Parathyroid adenoma (tissue), 2 donors: ENCODE results near the gene DUSP28.

Source experiments
- H2AFZ ChIP-seq: fragments of 300-600 bp; sonication (generic); one replicate; pipeline ENCODE4 v1.7.0; 2017; ENCODE audit warnings: antibody characterized with exemption, mild to moderate bottlenecking
- H3K27ac ChIP-seq: fragments of 300-600 bp; sonication (generic); one replicate; pipeline ENCODE4 v1.7.0; 2017
- H3K27me3 ChIP-seq: fragments of 300-600 bp; sonication (generic); one replicate; pipeline ENCODE4 v1.7.0; 2017; ENCODE audit warnings: low read length; ENCODE audit not compliant: control insufficient read depth, insufficient read depth
- H3K36me3 ChIP-seq: fragments of 300-600 bp; sonication (generic); one replicate; pipeline ENCODE4 v1.7.0; 2017; ENCODE audit warnings: low read length; ENCODE audit not compliant: control insufficient read depth, insufficient read depth
- H3K4me1 ChIP-seq: fragments of 300-600 bp; sonication (generic); one replicate; pipeline ENCODE4 v1.7.0; 2017; ENCODE audit warnings: control low read depth
- H3K4me2 ChIP-seq: fragments of 300-600 bp; sonication (generic); one replicate; pipeline ENCODE4 v1.7.0; 2017; ENCODE audit warnings: low read length
- H3K4me3 ChIP-seq: fragments of 300-600 bp; sonication (generic); one replicate; pipeline ENCODE4 v1.7.0; 2017; ENCODE audit warnings: low read depth, low read length
- H3K79me2 ChIP-seq: fragments of 300-600 bp; sonication (generic); one replicate; pipeline ENCODE4 v1.7.0; 2017; ENCODE audit warnings: control low read depth
- H3K9ac ChIP-seq: fragments of 300-600 bp; sonication (generic); one replicate; pipeline ENCODE4 v1.7.0; 2017; ENCODE audit warnings: mild to moderate bottlenecking
- H3K9me3 ChIP-seq: fragments of 300-600 bp; sonication (generic); one replicate; pipeline ENCODE4 v1.7.0; 2017; ENCODE audit warnings: low read length; ENCODE audit not compliant: control insufficient read depth
- CTCF ChIP-seq: fragments of 300-600 bp; sonication (generic); IDR thresholded peaks from one replicate; pipeline ENCODE4 v1.7.0; 2017; ENCODE audit warnings: antibody characterized with exemption, mild to moderate bottlenecking
- donor health status: primary hyperparathyroidism.

Gene DUSP28

DNA sequence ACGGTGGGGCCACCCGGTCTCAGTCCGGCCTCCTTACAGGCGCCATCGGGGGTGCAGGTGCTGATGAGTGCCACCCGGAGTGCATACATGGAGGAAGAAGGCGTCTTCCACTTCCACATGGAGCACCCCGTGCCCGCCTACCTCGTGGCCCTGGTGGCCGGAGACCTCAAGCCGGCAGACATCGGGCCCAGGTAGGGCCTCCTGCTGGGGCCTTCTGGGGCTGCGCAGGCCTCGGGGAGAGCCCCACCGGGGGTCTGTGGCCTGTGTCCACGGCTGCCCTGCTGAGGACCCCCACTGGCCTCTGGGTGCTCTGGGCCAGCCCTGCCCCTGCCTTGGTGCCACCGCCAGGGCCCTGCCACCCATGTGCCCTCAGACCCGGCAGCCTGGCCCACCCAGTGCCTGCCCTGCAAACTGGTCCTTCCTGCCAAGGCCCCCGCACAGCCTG lies 12.9 kb downstream of the DUSP28 start:
- Histone ChIP-seq H3K4me3 (no peak overlapping the region), H3K27me3 (no peaks in the 10 kb centered on the region), H3K4me2 (no peak overlapping the region), H3K9ac (no peak overlapping the region), H3K79me2 (no peaks in the 10 kb centered on the region), H3K36me3 (no peaks in the 10 kb centered on the region), H3K9me3 (no peaks in the 10 kb centered on the region), H3K4me1 (no peaks in the 10 kb centered on the region), H3K27ac (no peak overlapping the region), H2AFZ (no peak overlapping the region)
- TF ChIP-seq CTCF, result no peak

- no peak for TF ChIP-seq CTCF
- Histone ChIP-seq H3K9me3 (no peaks in the 10 kb centered on the region), H2AFZ (no peak overlapping the region), H3K9ac (no peak overlapping the region), H3K27ac (no peak overlapping the region), H3K79me2 (no peaks in the 10 kb centered on the region), H3K4me2 (no peak overlapping the region), H3K27me3 (no peaks in the 10 kb centered on the region), H3K4me1 (no peaks in the 10 kb centered on the region), H3K4me3 (no peak overlapping the region), H3K36me3 (no peaks in the 10 kb centered on the region)
Measured at GRCh38 chr2:240573516-240574385, 13.6 kb downstream of the DUSP28 start.

GRCh38 chr2:240574386-240575100 lies 14.4 kb downstream of the DUSP28 start:
- no peaks in the 10 kb centered on the region for H3K9me3 ChIP-seq
- no peak overlapping the region for H3K4me3 ChIP-seq
- no peaks in the 10 kb centered on the region for H3K79me2 ChIP-seq
- no peak for TF ChIP-seq CTCF
- H3K36me3 ChIP-seq, result no peaks in the 10 kb centered on the region
- H3K27me3 ChIP-seq, result no peaks in the 10 kb centered on the region
- H3K27ac ChIP-seq, result no peak overlapping the region
- no peak overlapping the region for H3K9ac ChIP-seq
- H3K4me1 ChIP-seq, result no peaks in the 10 kb centered on the region
- no peak overlapping the region for H3K4me2 ChIP-seq
- no peak overlapping the region for H2AFZ ChIP-seq

- no peak overlapping the region for H2AFZ ChIP-seq
- no peak for TF ChIP-seq CTCF
- H3K27me3 ChIP-seq, result no peaks in the 10 kb centered on the region
- no peaks in the 10 kb centered on the region for H3K4me1 ChIP-seq
- H3K9me3 ChIP-seq, result no peaks in the 10 kb centered on the region
- no peak overlapping the region for H3K4me2 ChIP-seq
- H3K36me3 ChIP-seq, result no peaks in the 10 kb centered on the region
- H3K79me2 ChIP-seq, result peaks cover 6% of the 10 kb centered on the region
- H3K9ac ChIP-seq, result no peak overlapping the region
- no peak overlapping the region for H3K4me3 ChIP-seq
- H3K27ac ChIP-seq, result no peak overlapping the region
Measured at GRCh38 chr2:240575101-240575965, 15.2 kb downstream of the DUSP28 start.
